Left ventricle myocardium superior (tissue), 1 donor: ENCODE measurements around the gene TMPRSS2. TPM values are rescaled to one million over a fixed set of nuclear protein-coding genes. Genes with fewer than 3 reads are reported as not detected.

ENCODE experiments used
- ATAC-seq: fragments of 200-7000 bp; cut with Tn5 transposase; one replicate; pipeline ENCODE4 v1.9.1; 2020; ENCODE audit warnings: mild to moderate bottlenecking, moderate library complexity
- DNase-seq: peaks from one replicate; pipeline ENCODE4 v3.0.0-alpha.2; 2020
- intact Hi-C: fragments of 100-400 bp; cut with micrococcal nuclease; formaldehyde crosslinking; loops from one replicate; pipeline ENCODE4 v1.11.0; 2022
- total RNA-seq: library from RNA; stranded (reverse); fragmentation: NEBNext Ultra II Directional; extraction: Animal tissue kit (Norgen Biotek cat#: 25700); gene quantifications from one replicate; pipeline ENCODE4 v1.2.1, GENCODE V29; 2021
- donor health status: DM: no; HTN: yes; CAD: no; lungs with severe emphysema.

The TMPRSS2 gene
- total RNA-seq, 1 donor from 2014 or later: not detected

- DNase-seq: peak; percentile 28
- ATAC-seq: no peak
- intact Hi-C loops: no loop called here
Measured at GRCh38 chr21:41488080-41488479, 19.9 kb downstream of the TMPRSS2 start.

DNA sequence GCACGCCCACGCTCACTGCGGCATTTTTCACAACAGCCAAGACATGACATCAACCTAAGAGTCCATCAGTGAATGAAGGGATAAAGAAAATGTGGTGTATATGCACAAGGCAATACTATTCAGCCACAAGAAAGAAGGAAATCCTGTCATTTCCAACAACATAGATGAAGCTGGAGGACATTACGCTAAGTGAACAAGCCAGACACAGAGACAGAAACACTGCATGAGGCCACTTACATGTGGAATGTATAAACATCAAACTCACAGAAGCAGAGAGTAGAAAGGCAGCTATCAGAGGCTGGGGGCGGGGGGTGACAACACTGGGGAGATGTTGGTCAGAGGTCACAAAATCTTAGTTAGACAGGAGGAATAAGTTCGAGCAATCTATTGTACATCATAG, 20.9 kb downstream of the TMPRSS2 start:
- DNase-seq (no peak), ATAC-seq (no peak)
- intact Hi-C loops: no loop called here

DNA sequence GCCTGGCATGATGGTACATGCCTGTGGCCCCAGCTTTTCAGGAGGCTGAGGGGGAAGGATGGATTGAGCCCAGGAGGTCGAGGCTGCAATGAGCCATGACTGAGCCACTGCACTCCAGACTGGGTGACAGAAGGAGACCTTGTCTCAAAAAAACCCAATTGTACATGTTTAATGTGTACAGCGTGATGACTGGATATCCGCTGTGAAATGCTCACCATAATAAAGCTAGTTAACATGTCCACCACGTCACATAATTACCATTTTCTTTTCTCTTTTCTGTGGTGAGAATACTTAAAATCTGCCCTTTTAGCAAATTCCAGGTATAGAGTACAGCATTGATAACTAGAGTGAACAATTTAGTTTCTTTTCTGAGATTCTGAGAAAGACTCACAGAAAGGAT, 24.0 kb downstream of the TMPRSS2 start:
- ATAC-seq: no peak
- intact Hi-C loops: no loop called here
- no peak for DNase-seq

DNA sequence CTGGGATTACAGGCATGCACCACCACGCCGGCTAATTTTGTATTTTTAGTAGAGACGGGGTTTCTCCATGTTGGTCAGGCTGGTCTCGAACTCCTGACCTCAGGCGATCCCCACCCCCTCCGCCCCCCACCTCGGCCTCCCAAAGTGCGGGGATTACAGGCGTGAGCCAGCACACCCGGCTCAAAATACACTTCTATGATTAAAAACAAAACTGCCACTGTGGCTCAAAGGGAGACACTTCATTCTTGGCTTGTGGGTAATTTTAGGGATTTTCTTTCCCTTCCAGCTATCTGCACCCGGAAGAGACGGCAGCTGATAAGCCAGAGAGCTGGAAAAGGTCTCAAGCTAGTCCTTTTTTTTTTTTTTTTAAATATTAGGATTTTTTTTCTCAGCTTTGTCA, 24.5 kb downstream of the TMPRSS2 start:
- ATAC-seq: no peak
- intact Hi-C loops: no loop called here
- DNase-seq: no peak

GRCh38 chr21:41482980-41483379, 25.0 kb downstream of the TMPRSS2 start:
- no peak for ATAC-seq
- intact Hi-C loops: no loop called here
- DNase-seq: no peak

GRCh38 chr21:41482301-41482700, 25.7 kb downstream of the TMPRSS2 start:
- no peak for DNase-seq
- intact Hi-C loops: no loop called here
- ATAC-seq: no peak

- DNase-seq (no peak), ATAC-seq (no peak)
- intact Hi-C loops: no loop called here
Measured at GRCh38 chr21:41481191-41481590, 26.8 kb downstream of the TMPRSS2 start.

DNA sequence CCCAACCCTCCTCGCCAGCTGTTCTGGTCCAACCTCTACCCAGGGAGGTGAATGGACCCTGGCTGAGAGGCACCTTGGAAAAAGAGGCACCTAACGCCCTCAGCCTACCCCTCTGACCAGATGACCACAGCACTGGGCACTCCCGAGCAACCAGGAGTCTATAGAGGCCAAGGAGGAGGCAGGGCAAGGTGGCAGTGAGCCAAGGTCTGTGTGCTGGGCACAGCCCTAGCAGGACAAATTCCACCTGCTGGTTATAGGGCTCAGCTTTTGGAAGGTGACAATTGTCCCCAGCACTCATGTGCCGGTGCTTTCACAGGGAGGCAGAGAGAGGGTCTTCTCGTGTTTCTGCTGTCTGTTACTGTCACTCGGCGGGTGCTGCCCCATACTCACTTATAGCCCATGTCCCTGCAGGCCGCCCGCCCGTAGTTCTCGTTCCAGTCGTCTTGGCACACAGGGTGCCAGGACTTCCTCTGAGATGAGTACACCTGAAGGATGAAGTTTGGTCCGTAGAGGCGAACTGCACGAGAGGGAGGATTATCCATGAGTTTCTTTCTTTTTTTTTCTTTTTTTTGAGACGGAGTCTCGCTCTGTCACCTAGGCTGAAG, 27.8 kb downstream of the TMPRSS2 start:
- intact Hi-C loops: no loop called here
- no peak for ATAC-seq
- no peak for DNase-seq

- DNase-seq: no peak
- ATAC-seq: no peak
- intact Hi-C loops: no loop called here
Measured at GRCh38 chr21:41479686-41480085, 28.3 kb downstream of the TMPRSS2 start.

- intact Hi-C loops: no loop called here
- DNase-seq: no peak
- no peak for ATAC-seq
Measured at GRCh38 chr21:41478319-41479177, 29.4 kb downstream of the TMPRSS2 start.

- DNase-seq (no peak), ATAC-seq (no peak)
- intact Hi-C loops: no loop called here
Measured at GRCh38 chr21:41477641-41478318, 30.2 kb downstream of the TMPRSS2 start.

GRCh38 chr21:41475714-41476420, 32.1 kb downstream of the TMPRSS2 start:
- intact Hi-C loops: no loop called here
- ATAC-seq (no peak), DNase-seq (no peak)

DNA sequence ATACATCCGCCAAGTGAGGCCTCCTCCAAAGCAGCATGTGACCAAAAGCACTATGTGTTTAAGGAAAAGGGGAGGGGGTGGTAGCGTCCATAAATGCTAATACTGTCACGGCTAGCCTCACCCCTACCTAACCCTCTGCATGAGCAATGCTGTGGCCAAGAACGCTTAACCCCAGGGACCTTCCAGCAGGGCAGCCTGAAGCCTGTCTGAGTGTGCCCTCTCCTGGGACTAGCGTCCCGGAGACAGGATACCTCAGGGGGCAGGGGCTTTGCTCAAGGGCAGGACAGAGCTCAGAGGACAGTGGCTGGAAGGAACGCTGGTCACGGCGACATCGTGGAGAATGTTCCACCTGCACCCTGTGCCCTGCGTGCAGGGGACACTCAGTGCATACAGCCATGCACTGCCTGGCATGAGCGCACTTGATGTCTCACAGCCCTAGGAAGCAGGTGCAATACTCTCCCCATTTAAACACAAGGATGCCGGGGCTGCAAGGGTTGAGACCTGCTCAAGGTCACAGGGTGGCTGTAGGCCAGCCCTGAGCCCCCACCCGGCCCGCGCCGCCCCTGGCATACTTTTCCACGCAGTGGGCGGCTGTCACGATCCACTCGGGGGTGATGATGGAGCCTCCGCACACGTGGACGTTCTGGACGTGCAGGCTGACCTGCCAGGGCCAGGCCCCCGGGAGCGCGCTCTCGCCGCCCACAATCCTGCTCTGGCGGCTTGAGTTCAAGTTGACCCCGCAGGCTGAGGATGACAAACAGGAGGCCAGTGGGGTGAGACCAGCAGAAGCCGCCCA, 35.0 kb downstream of the TMPRSS2 start:
- intact Hi-C loops: no loop called here
- ATAC-seq (no peak), DNase-seq (no peak)

- no peak for ATAC-seq
- intact Hi-C loops: no loop called here
- no peak for DNase-seq
Measured at GRCh38 chr21:41470054-41470453, 37.9 kb downstream of the TMPRSS2 start.

- no peak for DNase-seq
- intact Hi-C loops: no loop called here
- no peak for ATAC-seq
Measured at GRCh38 chr21:41466024-41466820, 41.7 kb downstream of the TMPRSS2 start.

- no peak for ATAC-seq
Measured at GRCh38 chr21:41465176-41465781, 42.7 kb downstream of the TMPRSS2 start.

GRCh38 chr21:41460578-41461527, 47.1 kb downstream of the TMPRSS2 start:
- ATAC-seq (no peak), DNase-seq (peak; percentile 79)
- intact Hi-C loops: loop anchor here (5.0 kb wide), 1 partner anchor 174 kb away; no protein-coding TSS in a partner anchor

More at GRCh38 chr21:41465176-41465781, 42.7 kb downstream of the TMPRSS2 start:
- intact Hi-C loops: no loop called here
- no peak for DNase-seq
